ENCODE measurements around the gene GRIK2.

The GRIK2 gene

DNA sequence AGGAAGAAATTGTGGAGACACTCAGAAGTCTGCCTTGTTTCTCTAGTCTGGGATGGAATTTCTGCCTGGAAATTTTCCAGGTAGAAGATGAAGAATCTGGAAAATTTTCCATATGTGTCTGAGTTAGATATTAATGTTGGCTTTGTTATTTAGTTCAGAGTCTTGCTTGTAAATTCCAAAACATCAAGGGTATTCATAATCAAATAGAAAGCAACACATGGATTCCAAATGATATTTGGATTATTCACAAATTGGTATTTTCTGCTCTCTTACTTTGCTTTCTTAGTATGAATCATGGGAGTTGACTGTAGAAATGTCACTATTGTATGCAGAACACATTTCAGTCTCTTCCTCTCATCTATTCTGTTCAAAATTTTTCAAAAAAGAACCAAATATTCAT lies 116.0 kb downstream of the GRIK2 start:
- no peak overlapping the region for H3K4me3 ChIP-seq (ENCODE audit: low read depth, low read length)
- TF ChIP-seq, protein P1, sequence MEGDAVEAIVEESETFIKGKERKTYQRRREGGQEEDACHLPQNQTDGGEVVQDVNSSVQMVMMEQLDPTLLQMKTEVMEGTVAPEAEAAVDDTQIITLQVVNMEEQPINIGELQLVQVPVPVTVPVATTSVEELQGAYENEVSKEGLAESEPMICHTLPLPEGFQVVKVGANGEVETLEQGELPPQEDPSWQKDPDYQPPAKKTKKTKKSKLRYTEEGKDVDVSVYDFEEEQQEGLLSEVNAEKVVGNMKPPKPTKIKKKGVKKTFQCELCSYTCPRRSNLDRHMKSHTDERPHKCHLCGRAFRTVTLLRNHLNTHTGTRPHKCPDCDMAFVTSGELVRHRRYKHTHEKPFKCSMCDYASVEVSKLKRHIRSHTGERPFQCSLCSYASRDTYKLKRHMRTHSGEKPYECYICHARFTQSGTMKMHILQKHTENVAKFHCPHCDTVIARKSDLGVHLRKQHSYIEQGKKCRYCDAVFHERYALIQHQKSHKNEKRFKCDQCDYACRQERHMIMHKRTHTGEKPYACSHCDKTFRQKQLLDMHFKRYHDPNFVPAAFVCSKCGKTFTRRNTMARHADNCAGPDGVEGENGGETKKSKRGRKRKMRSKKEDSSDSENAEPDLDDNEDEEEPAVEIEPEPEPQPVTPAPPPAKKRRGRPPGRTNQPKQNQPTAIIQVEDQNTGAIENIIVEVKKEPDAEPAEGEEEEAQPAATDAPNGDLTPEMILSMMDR (IDR thresholded peaks at IDR 0.05; ENCODE audit: low read depth, low read length): no peak

DNA sequence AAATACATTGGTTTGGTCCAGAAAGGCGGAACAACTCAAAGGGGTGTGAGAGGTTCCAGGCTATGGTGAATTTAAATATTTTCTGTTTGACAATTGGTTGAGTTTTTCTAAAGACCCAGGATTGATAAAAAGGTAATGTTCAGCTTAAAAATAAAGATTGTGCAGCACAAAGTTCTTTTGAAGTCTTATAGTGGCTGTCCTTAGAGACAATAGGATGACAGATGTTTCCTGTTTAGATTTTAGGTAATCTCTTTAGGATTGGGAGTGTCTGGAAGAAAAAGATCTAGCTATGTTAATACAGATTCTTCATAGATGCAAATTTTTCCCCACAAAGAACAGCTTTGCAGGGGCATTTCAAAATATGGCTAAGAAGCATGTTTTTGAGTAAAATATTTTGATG lies 119.7 kb downstream of the GRIK2 start:
- TF ChIP-seq, protein P1 (IDR thresholded peaks at IDR 0.05; ENCODE audit: low read depth, low read length): no peak
- H3K4me3 ChIP-seq (ENCODE audit: low read depth, low read length): peak overlapping the region; percentile 15; the same call in 1 of the 2 replicates

DNA sequence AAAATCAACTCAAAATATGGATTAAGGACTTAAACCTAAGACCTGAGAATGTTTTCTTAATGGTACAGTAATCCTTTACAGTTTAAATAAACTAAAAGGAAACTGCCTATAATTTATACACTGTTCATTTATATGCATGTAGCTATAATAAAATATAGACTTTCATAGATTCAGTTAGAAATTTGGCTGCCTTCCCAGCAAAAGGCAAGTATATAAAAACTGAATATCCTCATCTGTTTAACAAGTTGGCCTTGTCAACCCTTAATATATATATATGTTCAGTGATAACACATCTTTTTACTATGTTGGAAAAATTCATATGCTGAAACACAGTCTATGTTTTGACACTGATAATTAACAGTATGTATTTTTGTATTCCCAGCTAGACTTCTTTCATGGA lies 123.1 kb downstream of the GRIK2 start:
- TF ChIP-seq, protein P1 (IDR thresholded peaks at IDR 0.05; ENCODE audit: low read depth, low read length): no peak
- H3K4me3 ChIP-seq (ENCODE audit: low read depth, low read length): no peak overlapping the region

DNA sequence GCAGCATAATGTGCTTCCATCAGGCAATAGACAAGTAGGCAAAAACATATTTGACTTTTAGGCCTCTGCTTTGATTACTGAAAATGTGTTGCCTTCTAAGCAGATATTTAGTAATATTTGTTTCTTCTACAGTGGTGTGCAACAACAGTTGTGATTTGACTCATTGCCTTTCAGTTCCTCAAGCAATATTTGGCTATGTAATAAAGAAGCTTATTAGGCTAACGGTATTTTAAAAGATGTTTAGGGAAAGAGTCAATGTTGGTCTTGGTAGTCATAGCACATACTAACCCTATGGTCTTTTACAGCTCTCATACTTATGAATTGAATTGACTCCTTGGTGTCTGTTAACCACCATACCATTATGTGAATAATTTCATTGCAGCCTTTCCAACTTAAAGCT lies 124.1 kb downstream of the GRIK2 start:
- no peak overlapping the region for H3K4me3 ChIP-seq (ENCODE audit: low read depth, low read length)
- TF ChIP-seq, protein P1 (IDR thresholded peaks at IDR 0.05; ENCODE audit: low read depth, low read length): no peak

DNA sequence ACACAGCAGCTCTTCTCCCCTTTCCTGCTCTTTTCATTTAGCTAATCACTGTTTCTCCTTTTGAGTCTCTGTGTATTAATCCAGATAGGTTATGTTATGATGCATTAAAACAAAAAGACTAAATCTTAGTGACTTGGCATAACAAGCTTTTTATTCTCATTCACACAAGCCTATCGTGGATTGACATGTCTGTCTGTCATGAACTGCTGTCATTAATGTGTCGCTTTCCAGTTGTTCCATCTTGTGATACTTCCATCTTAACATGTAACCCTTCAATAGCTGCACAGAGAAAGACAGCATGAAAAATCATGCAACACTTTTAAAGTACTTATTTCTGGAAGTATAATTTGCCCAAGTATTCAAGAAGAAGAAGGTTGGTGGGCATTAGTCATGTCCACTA lies 128.7 kb downstream of the GRIK2 start:
- TF ChIP-seq, protein P1 (IDR thresholded peaks at IDR 0.05; ENCODE audit: low read depth, low read length): no peak
- no peak overlapping the region for H3K4me3 ChIP-seq (ENCODE audit: low read depth, low read length)

DNA sequence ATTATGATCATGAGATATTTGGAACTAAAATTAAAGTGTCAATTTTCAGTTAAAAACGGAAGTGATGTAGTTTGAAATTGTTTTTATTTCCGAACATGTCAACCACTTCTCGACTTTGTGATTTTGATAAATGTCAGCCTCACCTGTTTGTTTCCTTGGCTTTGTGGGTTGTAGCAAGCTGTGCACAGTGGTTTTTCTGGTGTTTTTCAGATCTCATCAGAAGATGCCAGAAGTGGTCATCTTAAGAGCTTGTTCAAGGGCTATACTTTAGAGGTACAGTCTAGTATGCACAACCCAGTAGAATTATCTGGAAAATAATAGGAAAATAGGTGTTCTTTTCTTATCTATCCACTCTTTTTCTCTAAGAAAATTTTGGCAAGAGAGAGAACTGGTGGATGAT lies 134.0 kb downstream of the GRIK2 start:
- TF ChIP-seq, protein P1 (IDR thresholded peaks at IDR 0.05; ENCODE audit: low read depth, low read length): no peak
- no peak overlapping the region for H3K4me3 ChIP-seq (ENCODE audit: low read depth, low read length)

DNA sequence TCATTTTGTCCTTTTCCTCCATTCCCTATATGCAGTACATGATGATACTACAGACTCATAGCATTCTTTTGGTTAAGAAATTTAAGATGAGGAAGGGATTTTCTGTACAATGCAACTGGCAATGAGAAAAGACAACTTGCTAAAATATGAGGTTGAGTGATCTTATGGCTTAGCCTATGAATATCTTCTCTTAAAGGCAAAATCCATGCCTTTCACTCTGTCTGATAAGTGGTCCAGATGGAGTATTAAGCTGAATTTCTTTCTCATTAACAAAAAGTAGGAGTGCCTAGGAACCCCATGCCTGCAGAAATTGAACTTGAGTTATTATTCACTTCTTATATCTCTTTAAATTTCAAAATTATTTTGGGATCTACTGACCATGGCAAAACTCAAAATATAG lies 135.3 kb downstream of the GRIK2 start:
- TF ChIP-seq, protein P1 (IDR thresholded peaks at IDR 0.05; ENCODE audit: low read depth, low read length): no peak

More for the DNA sequence above, 135.3 kb downstream of the GRIK2 start:
- H3K4me3 ChIP-seq (ENCODE audit: low read depth, low read length): no peak overlapping the region

Measured in WI38 (cell line).